Transverse colon (tissue), 4 donors: ENCODE results near the gene MAB21L3. TPM values are rescaled to one million over a fixed set of nuclear protein-coding genes. Genes with fewer than 3 reads are reported as not detected.

Source experiments
- DNase-seq: peaks from one replicate; pipeline ENCODE4 v3.0.0-alpha.2; 2019
- H3K27ac ChIP-seq, 4 donors: fragments of 200-600 bp; sonication (generic); 2 replicates each; pipeline ENCODE4 v1.5.1; 2016 to 2018; ENCODE audit warnings: inconsistent platforms in 4 of 4
- H3K27me3 ChIP-seq: fragments of 200-600 bp; sonication (generic); 2 replicates; pipeline ENCODE4 v1.5.1; 2017; ENCODE audit warnings: inconsistent platforms
- H3K36me3 ChIP-seq, 4 donors: fragments of 200-600 bp; sonication (generic); 2 replicates each; pipeline ENCODE4 v1.5.1; 2017 to 2019; ENCODE audit warnings: inconsistent platforms in 4 of 4
- H3K4me1 ChIP-seq, 4 donors: fragments of 200-600 bp; sonication (generic); 2 replicates each; pipeline ENCODE4 v1.5.1; 2017 to 2020; ENCODE audit warnings: inconsistent platforms in 4 of 4
- H3K4me3 ChIP-seq, 4 donors: fragments of 200-600 bp; sonication (generic); 1 replicate in 1 of 4; 2 replicates in 3 of 4; pipeline versions ENCODE4 v1.5.1 to v1.6.1; 2017 to 2019; ENCODE audit warnings: inconsistent platforms in 4 of 4
- H3K9me3 ChIP-seq, 2 donors: fragments of 200-600 bp; sonication (generic); 2 replicates each; pipeline ENCODE4 v1.5.1; 2017 to 2019; ENCODE audit warnings: inconsistent platforms in 2 of 2
- EP300 ChIP-seq: sonication (generic); formaldehyde crosslinking; IDR thresholded peaks from one replicate; pipeline ENCODE4 v1.6.1; 2017; ENCODE audit warnings: antibody characterized with exemption, low read depth
- POLR2A ChIP-seq: fragments of 450-650 bp; IDR thresholded peaks from one replicate; pipeline ENCODE4 v1.6.1; 2016; ENCODE audit warnings: antibody characterized with exemption, mild to moderate bottlenecking, moderate library complexity
- POLR2AphosphoS5 ChIP-seq, 3 donors: sonication (generic); formaldehyde crosslinking; IDR thresholded peaks; one replicate each; pipeline ENCODE4 v1.6.1; 2016; ENCODE audit warnings: antibody characterized with exemption in 3 of 3
- WGBS, 2 donors: methylation state at CpG; one replicate each; pipeline ENCODE4 v1.1.5; 2018; ENCODE audit warnings: low coverage in 1 of 2; 5-methylcytosine and 5-hydroxymethylcytosine counted together
- in situ Hi-C, 4 donors: fragments of 200-750 bp; cut with MboI; loops; one replicate each; pipeline versions ENCODE4 v1.15.0 to v1.15.1; 2017; ENCODE audit warnings: low sequenced_read_pairs in 3 of 4, low pct_ligation_motif_present in 1 of 4, low pct_unique_long_range_greater_than_20kb in 1 of 4
- intact Hi-C: fragments of 100-400 bp; cut with DNase I; formaldehyde crosslinking; loops from one replicate; pipeline ENCODE4 v1.15.1; 2023; ENCODE audit warnings: low total_unique reads
- total RNA-seq, 4 donors: library from RNA; depleted of rRNA; stranded (reverse); fragments of >200 nt; gene quantifications; one replicate each; pipeline ENCODE4 v1.1.0, GENCODE V29; 2016
- TF ChIP-seq, protein P1 (sequence below), 5 experiments: fragments of 200-600 bp in 3 of 5; fragments of 450-650 bp in 2 of 5; sonication (generic) in 3 of 5; IDR thresholded peaks; 1 replicate in 2 of 5; 2 replicates in 3 of 5; pipeline ENCODE4 v1.5.1; 2016 to 2017; ENCODE audit warnings: antibody characterized with exemption in 5 of 5, inconsistent platforms in 3 of 5, mild to moderate bottlenecking in 2 of 5, moderate library complexity in 1 of 5

The MAB21L3 gene
- total RNA-seq, 4 donors from 2014 or later: 0.20 to 9.4 (median 4.8) TPM

DNA sequence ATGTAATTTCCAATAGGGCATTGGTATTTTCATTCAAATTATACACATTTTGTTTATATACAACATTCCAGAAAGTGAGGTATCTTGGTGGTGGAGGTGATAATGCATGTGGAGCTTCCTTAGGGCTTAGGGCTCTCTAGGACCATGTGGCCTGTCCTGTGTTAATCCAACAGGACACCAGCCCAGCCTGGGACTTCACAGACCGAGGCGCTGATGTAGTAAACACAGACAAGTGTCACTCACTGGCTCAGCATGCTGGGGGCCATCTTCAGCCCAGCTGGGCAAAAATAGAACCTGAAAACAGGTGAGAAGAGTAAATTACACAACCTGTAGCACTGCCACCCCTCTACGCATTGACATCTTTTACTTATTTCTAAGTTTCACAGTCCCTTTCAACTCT, 66.7 kb downstream of the MAB21L3 start:
- TF ChIP-seq POLR2A (no peak), POLR2AphosphoS5 (IDR thresholded peaks at IDR 0.05) (no peak), EP300 (no peak)
- TF ChIP-seq, protein P1, sequence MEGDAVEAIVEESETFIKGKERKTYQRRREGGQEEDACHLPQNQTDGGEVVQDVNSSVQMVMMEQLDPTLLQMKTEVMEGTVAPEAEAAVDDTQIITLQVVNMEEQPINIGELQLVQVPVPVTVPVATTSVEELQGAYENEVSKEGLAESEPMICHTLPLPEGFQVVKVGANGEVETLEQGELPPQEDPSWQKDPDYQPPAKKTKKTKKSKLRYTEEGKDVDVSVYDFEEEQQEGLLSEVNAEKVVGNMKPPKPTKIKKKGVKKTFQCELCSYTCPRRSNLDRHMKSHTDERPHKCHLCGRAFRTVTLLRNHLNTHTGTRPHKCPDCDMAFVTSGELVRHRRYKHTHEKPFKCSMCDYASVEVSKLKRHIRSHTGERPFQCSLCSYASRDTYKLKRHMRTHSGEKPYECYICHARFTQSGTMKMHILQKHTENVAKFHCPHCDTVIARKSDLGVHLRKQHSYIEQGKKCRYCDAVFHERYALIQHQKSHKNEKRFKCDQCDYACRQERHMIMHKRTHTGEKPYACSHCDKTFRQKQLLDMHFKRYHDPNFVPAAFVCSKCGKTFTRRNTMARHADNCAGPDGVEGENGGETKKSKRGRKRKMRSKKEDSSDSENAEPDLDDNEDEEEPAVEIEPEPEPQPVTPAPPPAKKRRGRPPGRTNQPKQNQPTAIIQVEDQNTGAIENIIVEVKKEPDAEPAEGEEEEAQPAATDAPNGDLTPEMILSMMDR (IDR thresholded peaks at IDR 0.05): no peak
- Histone ChIP-seq H3K4me1 (peaks cover 5 to 30% (median 18%) of the 10 kb centered on the region in 4 donors), H3K27me3 (no peaks in the 10 kb centered on the region), H3K4me3 (no peak overlapping the region), H3K27ac (peak overlapping the region; percentile 60 to 82 (median 72)), H3K36me3 (no peaks in the 10 kb centered on the region), H3K9me3 (no peaks in the 10 kb centered on the region)
- DNase-seq: no peak
- intact Hi-C loops (no loop called here), in situ Hi-C loops (no loop called here)
- 80 to 87% methylated on average over 1 to 3 of the region's 3 CpGs for WGBS, 2 donors

DNA sequence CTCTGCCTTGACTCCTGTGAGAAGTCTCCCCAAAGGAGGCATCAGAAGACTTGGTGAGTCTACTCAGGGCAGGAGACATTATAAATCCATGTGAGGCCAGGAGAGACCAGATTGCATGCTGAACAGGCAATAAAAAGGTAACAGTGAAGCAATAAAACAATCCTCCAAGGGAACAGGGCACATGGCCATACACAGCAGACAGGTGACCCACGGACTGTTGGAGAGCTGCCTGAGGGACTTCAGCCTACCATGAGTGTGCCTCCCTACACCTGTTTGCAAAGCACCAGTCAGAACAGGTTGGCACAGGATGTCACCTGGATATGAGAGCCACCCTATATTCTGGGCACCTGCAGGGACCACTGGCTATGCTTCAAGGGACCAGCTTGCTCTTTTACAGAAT, 67.6 kb downstream of the MAB21L3 start:
- DNase-seq: peak; percentile 87
- Histone ChIP-seq H3K9me3 (no peaks in the 10 kb centered on the region), H3K4me1 (peaks cover 5 to 30% (median 18%) of the 10 kb centered on the region in 4 donors), H3K4me3 (no peak overlapping the region), H3K27me3 (no peaks in the 10 kb centered on the region), H3K36me3 (no peaks in the 10 kb centered on the region), H3K27ac (peak overlapping the region; percentile 81 to 83 (median 82))
- WGBS, 2 donors: 33% methylated on average over 1 of the region's 1 CpG; no CpG with 5 or more reads in 1 of the 2 donors
- in situ Hi-C loops (no loop called here), intact Hi-C loops (no loop called here)
- no peak for TF ChIP-seq POLR2A
- peak; percentile 23 for TF ChIP-seq EP300
- TF ChIP-seq POLR2AphosphoS5 (IDR thresholded peaks at IDR 0.05): peak in 2 of 3 donors; percentile 72 to 77
- TF ChIP-seq, protein P1 (IDR thresholded peaks at IDR 0.05): peak in 1 of 5 experiments; percentile 7

DNA sequence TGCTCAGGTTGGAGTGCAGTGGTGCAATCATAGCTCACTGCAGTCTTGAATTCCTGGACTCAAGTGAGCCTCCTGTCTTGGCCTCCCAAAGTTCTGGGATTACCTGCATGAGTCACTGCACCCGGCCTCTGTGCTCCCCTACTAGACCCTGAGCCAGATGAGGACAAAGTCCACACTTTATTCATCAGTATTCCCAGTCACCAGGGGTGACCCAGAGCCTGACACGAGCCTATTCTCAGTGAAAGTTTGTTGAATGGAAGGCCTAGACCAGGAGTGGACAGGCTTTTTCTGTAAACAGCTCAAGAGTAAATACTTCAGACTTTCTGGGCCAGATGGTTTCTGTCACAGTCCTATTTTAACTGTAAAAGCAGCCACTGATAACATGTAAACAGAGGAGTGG, 68.2 kb downstream of the MAB21L3 start:
- Histone ChIP-seq H3K4me1 (peaks cover 5 to 30% (median 18%) of the 10 kb centered on the region in 4 donors), H3K4me3 (no peak overlapping the region), H3K27ac (peak overlapping the region; percentile 81 to 83 (median 82)), H3K36me3 (no peaks in the 10 kb centered on the region), H3K27me3 (no peaks in the 10 kb centered on the region), H3K9me3 (no peaks in the 10 kb centered on the region)
- peak; percentile 41 for DNase-seq
- 14% methylated on average over 2 of the region's 2 CpGs; no CpG with 5 or more reads in 1 of the 2 donors for WGBS, 2 donors
- in situ Hi-C loops (no loop called here), intact Hi-C loops (no loop called here)
- TF ChIP-seq EP300 (no peak), POLR2AphosphoS5 (IDR thresholded peaks at IDR 0.05) (no peak), POLR2A (no peak)
- TF ChIP-seq, protein P1 (IDR thresholded peaks at IDR 0.05): no peak

DNA sequence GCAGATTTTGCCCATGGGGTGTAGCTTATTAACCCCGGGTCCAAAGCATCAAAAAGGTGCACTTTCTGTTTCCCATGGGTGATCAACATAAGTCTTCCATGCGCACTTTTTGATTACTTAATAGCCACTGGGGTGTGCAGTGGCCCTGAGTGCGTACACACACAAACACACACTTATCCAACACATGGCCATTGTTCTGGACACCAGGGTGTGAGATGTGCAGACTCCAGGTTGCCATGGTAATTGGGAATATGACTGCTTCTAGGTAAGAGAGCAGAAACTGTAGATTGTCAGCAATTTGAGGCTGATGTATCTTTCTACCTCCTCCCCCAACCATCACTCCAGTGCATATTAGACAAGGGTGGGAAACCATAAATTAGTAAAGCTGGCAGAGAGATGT, 68.8 kb downstream of the MAB21L3 start:
- in situ Hi-C loops: no loop called here
- H3K27me3 ChIP-seq: no peaks in the 10 kb centered on the region
- intact Hi-C loops: no loop called here
- no peaks in the 10 kb centered on the region for H3K9me3 ChIP-seq
- no peak overlapping the region for H3K4me3 ChIP-seq
- no peak for DNase-seq
- 52 to 55% methylated on average over 2 to 3 of the region's 3 CpGs for WGBS, 2 donors
- peaks cover 5 to 30% (median 18%) of the 10 kb centered on the region in 4 donors for H3K4me1 ChIP-seq
- no peak for TF ChIP-seq EP300
- TF ChIP-seq POLR2AphosphoS5 (IDR thresholded peaks at IDR 0.05): no peak
- TF ChIP-seq, protein P1 (IDR thresholded peaks at IDR 0.05): no peak
- TF ChIP-seq POLR2A: no peak
- H3K36me3 ChIP-seq: no peaks in the 10 kb centered on the region
- peak overlapping the region; percentile 81 to 83 (median 82) for H3K27ac ChIP-seq
